OCI-LY1 (cell line): ENCODE data around the gene PCDHA1.

Experiments
- H2AFZ ChIP-seq: fragments of 200-600 bp; sonication (generic), shearing (Covaris generic); 2 replicates; pipeline ENCODE4 v1.6.0; 2014; ENCODE audit warnings: antibody characterized with exemption, mild to moderate bottlenecking, low read length
- H3F3A ChIP-seq: fragments of 200-600 bp; sonication (generic), shearing (Covaris generic); 2 replicates; pipeline ENCODE4 v1.6.0; 2014; ENCODE audit warnings: mild to moderate bottlenecking, antibody characterized with exemption, low read length, moderate library complexity; ENCODE audit not compliant: insufficient read depth
- H3K27ac ChIP-seq: fragments of 200-600 bp; sonication (generic); 2 replicates; pipeline ENCODE4 v1.5.1; 2014; ENCODE audit warnings: low read length, mixed run types, mild to moderate bottlenecking, low read depth; ENCODE audit not compliant: poor library complexity, severe bottlenecking
- H3K27me3 ChIP-seq: fragments of 200-600 bp; sonication (generic); 2 replicates; pipeline ENCODE4 v1.6.0; 2014; ENCODE audit warnings: antibody characterized with exemption, mild to moderate bottlenecking, low read length, moderate library complexity; ENCODE audit not compliant: insufficient read depth
- H3K36me3 ChIP-seq: fragments of 200-600 bp; sonication (generic); 2 replicates; pipeline ENCODE4 v1.6.1; 2014; ENCODE audit warnings: mild to moderate bottlenecking, antibody characterized with exemption, low read length, moderate library complexity, mixed read lengths; ENCODE audit not compliant: insufficient read depth
- H3K4me1 ChIP-seq: fragments of 200-600 bp; sonication (generic); 2 replicates; pipeline ENCODE4 v1.5.1; 2014; ENCODE audit warnings: mild to moderate bottlenecking, low read length, moderate library complexity; ENCODE audit not compliant: insufficient read depth, severe bottlenecking
- H3K4me2 ChIP-seq: fragments of 200-600 bp; sonication (generic), shearing (Covaris generic); 2 replicates; pipeline ENCODE4 v1.6.1; 2014; ENCODE audit warnings: low read length
- H3K4me3 ChIP-seq: fragments of 200-600 bp; sonication (generic); 2 replicates; pipeline ENCODE4 v1.5.1; 2014; ENCODE audit warnings: low read length, low read depth, mild to moderate bottlenecking, mixed read lengths; ENCODE audit not compliant: poor library complexity, severe bottlenecking
- H3K79me2 ChIP-seq: fragments of 200-600 bp; shearing (Covaris generic); 2 replicates; pipeline ENCODE4 v1.6.1; 2016; ENCODE audit warnings: mixed run types, low read length, mixed read lengths; ENCODE audit not compliant: insufficient read depth
- H3K9ac ChIP-seq: fragments of 200-600 bp; sonication (generic), shearing (Covaris generic); 2 replicates; pipeline ENCODE4 v1.6.1; 2014; ENCODE audit warnings: mild to moderate bottlenecking, low read length, mixed read lengths
- H3K9me2 ChIP-seq: fragments of 200-600 bp; sonication (generic), shearing (Covaris generic); 2 replicates; pipeline ENCODE4 v1.6.1; 2014; ENCODE audit warnings: low read depth, mild to moderate bottlenecking, low read length, mixed read lengths
- H3K9me3 ChIP-seq: fragments of 200-600 bp; shearing (Covaris generic); 2 replicates; pipeline ENCODE4 v1.6.1; 2014; ENCODE audit warnings: low read length, mixed read lengths
- H4K20me1 ChIP-seq: fragments of 200-600 bp; sonication (generic), shearing (Covaris generic); 2 replicates; pipeline ENCODE4 v1.6.0; 2016; ENCODE audit warnings: mild to moderate bottlenecking, low read length; ENCODE audit not compliant: insufficient read depth
- CTCF ChIP-seq: fragments of 200-600 bp; sonication (generic), shearing (Covaris generic); IDR thresholded peaks from 2 replicates; pipeline ENCODE4 v1.5.1; 2017; ENCODE audit warnings: mild to moderate bottlenecking, antibody characterized with exemption, low read length, moderate library complexity, mixed read lengths
- EZH2 ChIP-seq: fragments of 200-600 bp; sonication (generic), shearing (Covaris generic); IDR thresholded peaks from 2 replicates; pipeline ENCODE4 v1.8.0; 2017; ENCODE audit warnings: borderline replicate concordance, mixed run types, mild to moderate bottlenecking, antibody characterized with exemption, low read length, moderate library complexity, mixed read lengths

The PCDHA1 gene

GRCh38 chr5:141017943-141018342 lies 232.0 kb downstream of the PCDHA1 start:
- Histone ChIP-seq H2AFZ (no peak overlapping the region), H3K36me3 (no peaks in the 10 kb centered on the region), H3K4me2 (no peak overlapping the region), H4K20me1 (no peaks in the 10 kb centered on the region), H3K9me2 (no peaks in the 10 kb centered on the region), H3K27ac (no peak overlapping the region), H3K27me3 (0 out of 2 replicates have a peak, but pooled peaks cover 5% of the 10 kb centered on the region), H3K4me1 (no peaks in the 10 kb centered on the region), H3K9ac (no peak overlapping the region), H3F3A (no peaks in the 10 kb centered on the region), H3K4me3 (no peak overlapping the region), H3K79me2 (no peaks in the 10 kb centered on the region), H3K9me3 (no peaks in the 10 kb centered on the region)
- TF ChIP-seq EZH2 (no peak), CTCF (no peak)

- Histone ChIP-seq H3K4me3 (no peak overlapping the region), H4K20me1 (no peaks in the 10 kb centered on the region), H3F3A (no peaks in the 10 kb centered on the region), H3K36me3 (no peaks in the 10 kb centered on the region), H3K27ac (no peak overlapping the region), H3K27me3 (no peaks in the 10 kb centered on the region), H3K4me2 (no peak overlapping the region), H3K9me3 (no peaks in the 10 kb centered on the region), H3K79me2 (no peaks in the 10 kb centered on the region), H3K9me2 (no peaks in the 10 kb centered on the region), H3K9ac (no peak overlapping the region), H3K4me1 (no peaks in the 10 kb centered on the region), H2AFZ (no peak overlapping the region)
- no peak for TF ChIP-seq CTCF
- no peak for TF ChIP-seq EZH2
Measured at GRCh38 chr5:141022384-141022783, 236.4 kb downstream of the PCDHA1 start.

DNA sequence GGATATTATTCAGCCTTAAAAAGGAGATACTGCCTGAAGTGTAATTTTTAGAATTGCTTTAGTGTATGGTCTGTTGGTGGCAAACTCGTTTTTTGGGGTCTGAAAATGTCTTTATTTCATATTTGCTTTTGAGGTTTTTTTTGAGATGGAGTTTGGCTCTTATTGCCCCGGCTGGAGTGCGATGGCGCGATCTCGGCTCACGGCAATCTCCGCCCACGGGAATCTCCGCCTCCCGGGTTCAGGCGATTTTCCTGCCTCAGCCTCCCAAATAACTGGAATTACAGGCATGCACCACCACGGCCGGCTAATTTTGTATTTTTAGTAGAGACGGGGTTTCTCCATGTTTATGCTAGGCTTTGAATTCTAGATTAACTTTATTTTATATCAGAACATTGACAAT lies 245.1 kb downstream of the PCDHA1 start:
- H3K79me2 ChIP-seq, result no peaks in the 10 kb centered on the region
- H3K9ac ChIP-seq, result no peak overlapping the region
- no peak for TF ChIP-seq CTCF
- no peak for TF ChIP-seq EZH2
- no peaks in the 10 kb centered on the region for H3K9me3 ChIP-seq
- H4K20me1 ChIP-seq, result no peaks in the 10 kb centered on the region
- H3K27me3 ChIP-seq, result no peaks in the 10 kb centered on the region
- no peak overlapping the region for H3K4me2 ChIP-seq
- no peak overlapping the region for H3K4me3 ChIP-seq
- no peaks in the 10 kb centered on the region for H3K4me1 ChIP-seq
- H3K9me2 ChIP-seq, result no peaks in the 10 kb centered on the region
- H2AFZ ChIP-seq, result no peak overlapping the region
- H3F3A ChIP-seq, result no peaks in the 10 kb centered on the region
- no peak overlapping the region for H3K27ac ChIP-seq
- H3K36me3 ChIP-seq, result no peaks in the 10 kb centered on the region
